GM08714 (cell line): ENCODE data around the gene HYAL2.
A peak's percentile ranks its signal among the peaks of the same experiment; 100 is the strongest.
"Not testable (repeated sequence)": the region's sequence is repeated elsewhere in the genome, so short reads cannot be mapped to it uniquely, and the experiment has no call there.

Source experiments
- H3K4me3 ChIP-seq: fragments of 200-500 bp; sonication (Bioruptor generic); 2 replicates; pipeline ENCODE4 v1.5.1; 2014; ENCODE audit warnings: mild to moderate bottlenecking, low read length, inconsistent platforms
- ZNF274 ChIP-seq: IDR thresholded peaks from 2 replicates; pipeline ENCODE4 v1.6.1; 2012; ENCODE audit warnings: mild to moderate bottlenecking, low read depth, low read length

Gene HYAL2

GRCh38 chr3:50318615-50319014 is 3.9 kb downstream of the HYAL2 start:
- TF ChIP-seq ZNF274, result no peak
- H3K4me3 ChIP-seq, result no peak overlapping the region

GRCh38 chr3:50318163-50318562 is 4.4 kb downstream of the HYAL2 start:
- no peak for TF ChIP-seq ZNF274
- no peak overlapping the region for H3K4me3 ChIP-seq

- no peak for TF ChIP-seq ZNF274
- H3K4me3 ChIP-seq, result no peak overlapping the region
Measured at GRCh38 chr3:50317300-50317699, 5.2 kb downstream of the HYAL2 start.

- H3K4me3 ChIP-seq, result no peak overlapping the region
- no peak for TF ChIP-seq ZNF274
Measured at GRCh38 chr3:50316657-50317242, 5.8 kb downstream of the HYAL2 start.

GRCh38 chr3:50314816-50315215 is 7.7 kb downstream of the HYAL2 start:
- no peak for TF ChIP-seq ZNF274
- no peak overlapping the region for H3K4me3 ChIP-seq

GRCh38 chr3:50314342-50314741 is 8.2 kb downstream of the HYAL2 start:
- no peak for TF ChIP-seq ZNF274
- no peak overlapping the region for H3K4me3 ChIP-seq

- not testable (repeated sequence) for H3K4me3 ChIP-seq
Measured at GRCh38 chr3:50312041-50312440, 10.5 kb downstream of the HYAL2 start.

GRCh38 chr3:50304601-50305000 is 17.9 kb downstream of the HYAL2 start:
- no peak for TF ChIP-seq ZNF274
- H3K4me3 ChIP-seq, result no peak overlapping the region

- no peak for TF ChIP-seq ZNF274
- no peak within 1 kb of the TSS for H3K4me3 ChIP-seq
Measured at GRCh38 chr3:50303013-50303815, 19.3 kb downstream of the HYAL2 start, which contains the start of gene HYAL1. HYAL1 (minus strand) TSS chr3:50303574; CDS start chr3:50302956, 618 bp downstream.

- H3K4me3 ChIP-seq, result no peak overlapping the region
- no peak for TF ChIP-seq ZNF274
Measured at GRCh38 chr3:50302095-50303012, 20.2 kb downstream of the HYAL2 start.

GRCh38 chr3:50300681-50301254 is 21.8 kb downstream of the HYAL2 start:
- no peak for TF ChIP-seq ZNF274
- H3K4me3 ChIP-seq, result no peak overlapping the region

GRCh38 chr3:50299929-50300680 is 22.4 kb downstream of the HYAL2 start:
- no peak for TF ChIP-seq ZNF274
- peak overlapping the region; percentile 53; the same call in 1 of the 2 replicates for H3K4me3 ChIP-seq

- no peak for TF ChIP-seq ZNF274
- H3K4me3 ChIP-seq, result peak overlapping the region; percentile 53; the same call in 1 of the 2 replicates
Measured at GRCh38 chr3:50299638-50299928, 23.0 kb downstream of the HYAL2 start.
